ENCODE results near the gene OR4A47.
"Not testable (repeated sequence)": the region's sequence is repeated elsewhere in the genome, so short reads cannot be mapped to it uniquely, and the experiment has no call there.

- TF ChIP-seq, protein P1, sequence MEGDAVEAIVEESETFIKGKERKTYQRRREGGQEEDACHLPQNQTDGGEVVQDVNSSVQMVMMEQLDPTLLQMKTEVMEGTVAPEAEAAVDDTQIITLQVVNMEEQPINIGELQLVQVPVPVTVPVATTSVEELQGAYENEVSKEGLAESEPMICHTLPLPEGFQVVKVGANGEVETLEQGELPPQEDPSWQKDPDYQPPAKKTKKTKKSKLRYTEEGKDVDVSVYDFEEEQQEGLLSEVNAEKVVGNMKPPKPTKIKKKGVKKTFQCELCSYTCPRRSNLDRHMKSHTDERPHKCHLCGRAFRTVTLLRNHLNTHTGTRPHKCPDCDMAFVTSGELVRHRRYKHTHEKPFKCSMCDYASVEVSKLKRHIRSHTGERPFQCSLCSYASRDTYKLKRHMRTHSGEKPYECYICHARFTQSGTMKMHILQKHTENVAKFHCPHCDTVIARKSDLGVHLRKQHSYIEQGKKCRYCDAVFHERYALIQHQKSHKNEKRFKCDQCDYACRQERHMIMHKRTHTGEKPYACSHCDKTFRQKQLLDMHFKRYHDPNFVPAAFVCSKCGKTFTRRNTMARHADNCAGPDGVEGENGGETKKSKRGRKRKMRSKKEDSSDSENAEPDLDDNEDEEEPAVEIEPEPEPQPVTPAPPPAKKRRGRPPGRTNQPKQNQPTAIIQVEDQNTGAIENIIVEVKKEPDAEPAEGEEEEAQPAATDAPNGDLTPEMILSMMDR (conservative IDR thresholded peaks at IDR 0.05 in 1 of 2, IDR thresholded peaks at IDR 0.05 in 1 of 2; ENCODE audit: low read depth in 1 of 2, low read length in 2 of 2): not testable (repeated sequence)
- TF ChIP-seq EZH2 (IDR thresholded peaks at IDR 0.05; ENCODE audit: low read length, missing control alignments): not testable (repeated sequence)
Measured at GRCh38 chr11:48473966-48474365, 14.6 kb upstream of the OR4A47 start.

All from fibroblast of lung (primary cell).